Trophoblast cell (in vitro differentiated cells and primary cell): ENCODE measurements around the gene ATP6V0E2.
A peak's percentile ranks its signal among the peaks of the same experiment; 100 is the strongest.

Experiments used
- DNase-seq, 2 donors: peaks; one replicate each; pipeline ENCODE4 v3.0.0-alpha.2; 2016
- H2AFZ ChIP-seq: 2 replicates; pipeline ENCODE4 v1.6.1; 2013; ENCODE audit warnings: low read length, moderate library complexity, mild to moderate bottlenecking; ENCODE audit not compliant: insufficient read depth, poor library complexity
- H2AK5ac ChIP-seq: 2 replicates; pipeline ENCODE4 v1.6.1; 2013; ENCODE audit warnings: mild to moderate bottlenecking, low read length
- H2BK120ac ChIP-seq: 2 replicates; pipeline ENCODE4 v1.6.1; 2013; ENCODE audit warnings: low read length, mild to moderate bottlenecking, moderate library complexity; ENCODE audit not compliant: insufficient read depth, poor library complexity
- H2BK12ac ChIP-seq: 2 replicates; pipeline ENCODE4 v1.6.1; 2013; ENCODE audit warnings: mild to moderate bottlenecking, low read length, moderate library complexity
- H2BK5ac ChIP-seq: 2 replicates; pipeline ENCODE4 v1.6.1; 2013; ENCODE audit warnings: low read length, low read depth, moderate library complexity, mild to moderate bottlenecking; ENCODE audit not compliant: poor library complexity
- H3K14ac ChIP-seq: 2 replicates; pipeline ENCODE4 v1.6.1; 2013; ENCODE audit warnings: mild to moderate bottlenecking, low read length
- H3K18ac ChIP-seq: 2 replicates; pipeline ENCODE4 v1.6.1; 2013; ENCODE audit warnings: mild to moderate bottlenecking, low read length
- H3K23ac ChIP-seq: 2 replicates; pipeline ENCODE4 v1.6.1; 2013; ENCODE audit warnings: low read length
- H3K27ac ChIP-seq: 2 replicates; pipeline ENCODE4 v1.5.1; 2013; ENCODE audit warnings: low read depth, mild to moderate bottlenecking, inconsistent platforms, low read length, moderate library complexity
- H3K27me3 ChIP-seq: 2 replicates; pipeline ENCODE4 v1.6.1; 2013; ENCODE audit warnings: inconsistent platforms, mild to moderate bottlenecking, low read length, moderate library complexity; ENCODE audit not compliant: insufficient read depth
- H3K36me3 ChIP-seq, 2 experiments: 1 replicate in 1 of 2; 2 replicates in 1 of 2; pipeline ENCODE4 v1.6.1; 2013; ENCODE audit warnings: low read length in 2 of 2, mild to moderate bottlenecking in 2 of 2, moderate library complexity in 1 of 2; ENCODE audit not compliant: insufficient read depth in 2 of 2, control insufficient read depth in 1 of 2
- H3K4ac ChIP-seq: 2 replicates; pipeline ENCODE4 v1.6.1; 2013; ENCODE audit warnings: low read depth, mild to moderate bottlenecking, low read length, moderate library complexity
- H3K4me1 ChIP-seq, 2 experiments: 1 replicate in 1 of 2; 2 replicates in 1 of 2; pipeline ENCODE4 v1.6.1; 2013; ENCODE audit warnings: low read length in 2 of 2, mild to moderate bottlenecking in 2 of 2, moderate library complexity in 1 of 2; ENCODE audit not compliant: insufficient read depth in 2 of 2, control insufficient read depth in 1 of 2
- H3K4me2 ChIP-seq: 2 replicates; pipeline ENCODE4 v1.6.1; 2013; ENCODE audit warnings: inconsistent platforms, mild to moderate bottlenecking, low read length, moderate library complexity
- H3K4me3 ChIP-seq: 2 replicates; pipeline ENCODE4 v1.5.1; 2013; ENCODE audit warnings: mild to moderate bottlenecking, low read depth, low read length, inconsistent platforms
- H3K79me1 ChIP-seq: one replicate; pipeline ENCODE4 v1.6.1; 2013; ENCODE audit warnings: low read length
- H3K79me2 ChIP-seq: 2 replicates; pipeline ENCODE4 v1.6.1; 2013; ENCODE audit warnings: low read length, mild to moderate bottlenecking; ENCODE audit not compliant: control insufficient read depth, insufficient read depth, poor library complexity
- H3K9ac ChIP-seq: 2 replicates; pipeline ENCODE4 v1.6.1; 2013; ENCODE audit warnings: mild to moderate bottlenecking, low read length
- H3K9me3 ChIP-seq: 2 replicates; pipeline ENCODE4 v1.6.1; 2013; ENCODE audit warnings: low read depth, mild to moderate bottlenecking, control low read depth, inconsistent platforms, low read length; ENCODE audit not compliant: insufficient read depth
- H4K12ac ChIP-seq: 2 replicates; pipeline ENCODE4 v1.6.1; 2013; ENCODE audit warnings: low read depth, mild to moderate bottlenecking, low read length, moderate library complexity
- H4K8ac ChIP-seq: 2 replicates; pipeline ENCODE4 v1.6.1; 2013; ENCODE audit warnings: low read depth, mild to moderate bottlenecking, low read length, moderate library complexity
- H4K91ac ChIP-seq: one replicate; pipeline ENCODE4 v1.6.1; 2013; ENCODE audit warnings: low read depth, mild to moderate bottlenecking, low read length, moderate library complexity
- WGBS: extraction: QIAGEN DNeasy Blood & Tissue Kit; methylation state at CpG from one replicate; pipeline ENCODE4 v1.1.7; 2013; ENCODE audit warnings: missing lambda C conversion rate; ENCODE audit not compliant: insufficient read length, insufficient coverage; ENCODE audit errors: extremely low coverage; 5-methylcytosine and 5-hydroxymethylcytosine counted together

Gene ATP6V0E2

DNA sequence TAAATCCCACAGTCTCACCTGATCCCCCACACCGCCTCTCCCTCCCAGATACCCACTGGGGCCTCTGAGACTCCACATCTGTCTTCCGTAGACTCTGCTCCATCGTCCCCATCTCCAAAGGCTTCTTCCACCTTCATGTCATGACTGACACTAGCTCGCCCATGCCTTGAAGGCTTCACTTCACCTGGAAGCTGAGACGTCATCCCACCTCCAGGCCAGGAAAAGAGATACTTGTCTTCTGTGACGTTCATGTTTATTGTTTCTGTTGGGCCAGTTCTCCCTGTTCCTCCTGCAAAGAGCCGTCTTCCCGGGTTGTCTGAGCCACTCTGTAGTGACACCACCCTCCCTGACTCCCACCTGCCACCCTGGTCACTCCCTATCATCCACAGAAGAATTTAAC lies 39.2 kb upstream of the ATP6V0E2 start:
- H3K9ac ChIP-seq: peak overlapping the region; percentile 15

DNA sequence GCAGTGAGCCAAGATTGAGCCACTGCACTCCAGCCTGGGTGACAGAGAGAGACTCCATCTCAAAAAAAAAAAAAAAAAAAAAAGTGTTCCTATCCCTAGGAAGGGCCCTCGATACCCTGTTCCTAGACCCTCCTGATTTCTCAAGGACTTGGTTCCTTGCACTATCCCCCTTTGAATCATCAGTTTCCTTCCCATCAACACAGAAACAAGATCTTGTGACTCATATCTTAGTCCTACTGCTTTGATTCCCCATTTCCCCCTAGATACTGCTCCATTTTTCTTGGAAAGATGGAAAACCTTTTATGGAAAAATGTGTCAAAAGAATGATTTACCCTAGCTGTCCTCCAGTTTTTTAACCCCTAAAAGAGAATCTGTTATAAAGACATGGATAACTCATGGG lies 37.3 kb upstream of the ATP6V0E2 start:
- Histone ChIP-seq H3K14ac (no peak overlapping the region), H3K36me3 (no peaks in the 10 kb centered on the region), H3K79me2 (peaks cover 4% of the 10 kb centered on the region), H2AK5ac (no peak overlapping the region), H4K12ac (no peak overlapping the region), H3K4me3 (no peak overlapping the region), H3K9ac (no peak overlapping the region), H3K9me3 (no peaks in the 10 kb centered on the region), H3K23ac (no peak overlapping the region), H2BK120ac (no peak overlapping the region), H3K27ac (no peak overlapping the region), H2BK5ac (no peak overlapping the region), H2AFZ (no peak overlapping the region), H3K18ac (no peak overlapping the region), H3K4me2 (no peak overlapping the region), H3K27me3 (no peaks in the 10 kb centered on the region), H3K4ac (no peak overlapping the region), H3K4me1 (peaks cover 0 to 4% of the 10 kb centered on the region in 2 experiments), H3K79me1 (peaks cover 6% of the 10 kb centered on the region), H4K91ac (no peak overlapping the region), H4K8ac (no peak overlapping the region), H2BK12ac (no peak overlapping the region)
- no CpG with 5 or more reads among the region's 1 CpG for WGBS
- DNase-seq: no peak

More for the DNA sequence above, 39.2 kb upstream of the ATP6V0E2 start:
- H3K79me1 ChIP-seq: peaks cover 6% of the 10 kb centered on the region
- no peak overlapping the region for H3K23ac ChIP-seq
- no CpG with 5 or more reads among the region's 8 CpGs for WGBS
- no peak overlapping the region for H3K14ac ChIP-seq
- no peak overlapping the region for H3K4me2 ChIP-seq
- no peak overlapping the region for H3K4ac ChIP-seq
- H3K79me2 ChIP-seq: peaks cover 4% of the 10 kb centered on the region
- no peak for DNase-seq
- H3K9me3 ChIP-seq: peaks cover 1% of the 10 kb centered on the region
- no peak overlapping the region for H2AK5ac ChIP-seq
- H4K91ac ChIP-seq: no peak overlapping the region
- no peaks in the 10 kb centered on the region for H3K36me3 ChIP-seq
- no peak overlapping the region for H2BK5ac ChIP-seq
- no peaks in the 10 kb centered on the region for H3K27me3 ChIP-seq
- H3K27ac ChIP-seq: no peak overlapping the region
- H2AFZ ChIP-seq: no peak overlapping the region
- H2BK120ac ChIP-seq: no peak overlapping the region
- H3K4me3 ChIP-seq: no peak overlapping the region
- no peak overlapping the region for H3K18ac ChIP-seq
- H2BK12ac ChIP-seq: no peak overlapping the region
- peaks cover 0 to 4% of the 10 kb centered on the region in 2 experiments for H3K4me1 ChIP-seq
- no peak overlapping the region for H4K12ac ChIP-seq
- no peak overlapping the region for H4K8ac ChIP-seq

DNA sequence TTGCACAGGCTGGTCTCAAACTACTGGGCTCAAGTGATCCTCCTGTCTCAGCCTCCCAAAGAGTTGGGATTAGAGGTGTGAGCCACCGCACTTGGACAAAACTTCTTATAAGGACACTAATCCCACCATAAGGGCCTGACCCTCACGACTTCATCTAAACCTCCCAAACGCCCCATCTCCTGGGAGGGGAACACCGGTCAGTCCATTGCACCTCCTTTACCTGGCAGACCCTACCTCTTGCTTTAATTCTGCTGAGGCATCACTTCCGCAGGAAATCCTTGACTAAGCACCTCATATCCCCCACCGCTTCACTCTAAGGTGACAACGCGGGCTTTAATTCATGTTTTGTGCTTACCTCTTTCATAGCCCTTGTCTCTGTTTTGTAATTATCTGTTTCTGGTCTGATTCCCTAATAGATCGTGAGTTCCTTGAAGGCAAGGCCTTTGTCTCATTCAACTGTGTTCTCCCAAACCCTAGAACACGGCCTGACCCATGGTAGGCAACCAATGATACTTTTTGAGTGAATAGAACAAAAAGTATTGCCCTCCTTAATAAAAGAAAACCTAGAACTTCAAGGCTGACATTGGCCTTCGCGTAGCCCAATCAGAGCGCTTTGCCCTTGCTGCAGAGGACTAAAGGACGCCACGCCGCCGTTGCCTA lies 36.1 kb upstream of the ATP6V0E2 start:
- H3K9me3 ChIP-seq: no peaks in the 10 kb centered on the region
- H3K27ac ChIP-seq: no peak overlapping the region
- no peak overlapping the region for H2BK120ac ChIP-seq
- H3K9ac ChIP-seq: no peak overlapping the region
- H2AFZ ChIP-seq: no peak overlapping the region
- H2AK5ac ChIP-seq: no peak overlapping the region
- no peak overlapping the region for H4K8ac ChIP-seq
- no peaks in the 10 kb centered on the region for H3K36me3 ChIP-seq
- H3K79me1 ChIP-seq: peaks cover 6% of the 10 kb centered on the region
- H3K4me2 ChIP-seq: no peak overlapping the region
- H4K12ac ChIP-seq: no peak overlapping the region
- no peak overlapping the region for H2BK12ac ChIP-seq
- no peak overlapping the region for H2BK5ac ChIP-seq
- H3K4ac ChIP-seq: no peak overlapping the region
- no CpG with 5 or more reads among the region's 17 CpGs for WGBS
- no peak overlapping the region for H3K4me3 ChIP-seq
- H3K79me2 ChIP-seq: peaks cover 4% of the 10 kb centered on the region
- H3K18ac ChIP-seq: no peak overlapping the region
- H4K91ac ChIP-seq: no peak overlapping the region
- no peaks in the 10 kb centered on the region for H3K27me3 ChIP-seq
- no peak overlapping the region for H3K23ac ChIP-seq
- H3K14ac ChIP-seq: no peak overlapping the region
- H3K4me1 ChIP-seq: peaks cover 0 to 4% of the 10 kb centered on the region in 2 experiments
- no peak for DNase-seq

DNA sequence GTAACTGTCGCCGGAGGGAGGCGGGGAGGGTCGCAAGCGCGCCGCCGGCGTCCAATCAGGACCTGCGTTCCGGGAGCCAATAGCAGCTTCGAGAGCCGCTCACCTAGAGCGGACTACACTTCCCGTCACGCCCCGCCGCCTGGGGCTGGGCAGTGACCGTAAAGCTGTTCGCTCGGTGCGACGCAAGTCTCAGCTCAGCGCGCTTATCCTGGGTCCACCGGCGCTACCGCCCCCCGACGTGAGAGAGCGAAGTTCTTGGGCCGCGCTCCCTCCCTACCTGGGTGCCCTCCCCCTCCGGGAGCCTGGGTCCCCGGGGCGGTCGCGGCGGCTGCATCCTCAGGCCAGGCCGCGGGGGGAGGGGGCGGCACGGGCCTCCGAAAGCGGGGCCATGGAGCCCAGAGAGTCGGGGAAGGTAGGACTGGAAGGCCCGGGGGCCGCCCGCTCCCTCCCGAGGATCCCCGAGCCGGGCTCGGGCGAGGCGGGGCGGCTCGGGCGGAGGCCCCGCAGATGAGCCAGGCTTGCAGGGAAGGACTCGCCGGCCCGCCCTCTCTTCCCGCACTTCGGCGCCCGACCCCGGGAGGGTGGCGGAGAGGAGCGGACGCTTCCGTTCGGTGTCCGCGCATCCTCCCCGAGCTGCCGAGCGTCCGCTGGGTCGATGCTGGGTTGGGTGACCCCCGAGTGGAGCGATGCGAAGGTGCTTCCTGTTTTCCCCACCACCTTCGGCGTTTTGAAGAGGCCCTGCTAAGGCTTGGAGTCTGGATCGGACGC lies 35.4 kb upstream of the ATP6V0E2 start, which contains the start of gene ZNF862:
Gene ZNF862, plus strand, starts transcription at position 152 of the 768 bp plus-strand sequence. Its CDS starts 237 bp downstream, at position 389.
- Histone ChIP-seq H4K8ac (peak within 1 kb of the TSS; percentile 89), H3K4me3 (peak within 1 kb of the TSS; percentile 87), H2AFZ (peak within 1 kb of the TSS; percentile 82), H3K18ac (peak within 1 kb of the TSS; percentile 38), H2AK5ac (no peak within 1 kb of the TSS), H3K4me2 (peak within 1 kb of the TSS; percentile 94), H3K14ac (peak within 1 kb of the TSS; percentile 61), H3K4me1 (peaks cover 0 to 4% of the 10 kb centered on the region in 2 experiments), H3K79me1 (peaks cover 6% of the 10 kb centered on the region), H2BK120ac (peak within 1 kb of the TSS; percentile 34), H3K27ac (peak within 1 kb of the TSS; percentile 44), H4K91ac (peak within 1 kb of the TSS; percentile 86), H3K36me3 (no peaks in the 10 kb centered on the region), H3K4ac (peak within 1 kb of the TSS; percentile 56), H2BK12ac (no peak within 1 kb of the TSS), H3K27me3 (no peaks in the 10 kb centered on the region), H3K9me3 (no peaks in the 10 kb centered on the region), H3K79me2 (peaks cover 4% of the 10 kb centered on the region), H3K9ac (peak within 1 kb of the TSS; percentile 81), H2BK5ac (peak within 1 kb of the TSS; percentile 46), H4K12ac (peak within 1 kb of the TSS; percentile 92), H3K23ac (no peak within 1 kb of the TSS)
- no CpG with 5 or more reads among the region's 86 CpGs for WGBS
- DNase-seq: peak; percentile 97 to 99
